IMR-90 (cell line): ENCODE measurements around the gene EFCAB8. TPM values are rescaled to one million over a fixed set of nuclear protein-coding genes. Genes with fewer than 3 reads are reported as not detected.
A peak's percentile ranks its signal among the peaks of the same experiment; 100 is the strongest.

ENCODE experiments used
- ATAC-seq: fragments of 200-7000 bp; cut with Tn5 transposase; 2 replicates; pipeline ENCODE4 v1.9.1; 2020; ENCODE audit warnings: low read depth, mild to moderate bottlenecking, moderate library complexity
- BruUV-seq: library from RNA; stranded (reverse); fragments of 400-500 nt; replicated peaks from 2 replicates; lab custom pipeline; 2021; lab: Mats Ljungman, UMichigan
- CTCF ChIA-PET: fragments of 300-600 bp; formaldehyde crosslinking; extraction: SDS; loops from one replicate; lab custom pipeline; 2021; ENCODE audit warnings: antibody characterized with exemption; lab: Yijun Ruan, JAX
- POLR2A ChIA-PET: fragments of 300-600 bp; sonication (Branson Sonifier 250); formaldehyde crosslinking; loops from one replicate; lab custom pipeline; 2022; ENCODE audit warnings: antibody characterized with exemption; ENCODE audit not compliant: unreplicated experiment; lab: Charles Lee
- DNase-seq: peaks from one replicate; pipeline ENCODE4 v3.0.0; 2013
- H2AFZ ChIP-seq: replicated peaks from 2 replicates; pipeline ENCODE3; 2013; ENCODE audit warnings: low read length, mild to moderate bottlenecking; ENCODE audit not compliant: poor library complexity
- H2AK5ac ChIP-seq: 2 replicates; pipeline ENCODE4 v1.6.1; 2013; ENCODE audit warnings: low read depth, low read length, inconsistent platforms
- H2AK9ac ChIP-seq: replicated peaks from 2 replicates; pipeline ENCODE3; 2013; ENCODE audit warnings: mild to moderate bottlenecking, low read depth, low read length, moderate library complexity; ENCODE audit not compliant: poor library complexity
- H2BK120ac ChIP-seq: 2 replicates; pipeline ENCODE4 v1.6.1; 2013; ENCODE audit warnings: low read depth, low read length, inconsistent platforms
- H2BK15ac ChIP-seq: 3 replicates; pipeline ENCODE4 v1.6.1; 2013; ENCODE audit warnings: low read depth, low read length, inconsistent platforms
- H2BK20ac ChIP-seq: 2 replicates; pipeline ENCODE4 v1.6.1; 2013; ENCODE audit warnings: low read depth, mild to moderate bottlenecking, inconsistent platforms, low read length, moderate library complexity
- H2BK5ac ChIP-seq: 2 replicates; pipeline ENCODE4 v1.6.1; 2013; ENCODE audit warnings: mild to moderate bottlenecking, low read depth, low read length, inconsistent platforms; ENCODE audit not compliant: poor library complexity, severe bottlenecking
- H3K14ac ChIP-seq: replicated peaks from 2 replicates; pipeline ENCODE4 v1.6.1; 2013; ENCODE audit warnings: low read depth, low read length, inconsistent platforms
- H3K18ac ChIP-seq: 2 replicates; pipeline ENCODE4 v1.6.1; 2013; ENCODE audit warnings: low read depth, low read length, control low read depth
- H3K23ac ChIP-seq: 2 replicates; pipeline ENCODE4 v1.6.1; 2013; ENCODE audit warnings: low read depth, low read length, inconsistent platforms
- H3K27ac ChIP-seq: 2 replicates; pipeline ENCODE4 v1.5.1; 2013; ENCODE audit warnings: mild to moderate bottlenecking, control low read depth, low read length; ENCODE audit not compliant: insufficient read depth
- H3K27me3 ChIP-seq: 2 replicates; pipeline ENCODE4 v1.6.1; 2013; ENCODE audit warnings: low read length; ENCODE audit not compliant: control insufficient read depth, insufficient read depth
- H3K36me3 ChIP-seq: 2 replicates; pipeline ENCODE4 v1.6.1; 2013; ENCODE audit warnings: low read length, mixed read lengths; ENCODE audit not compliant: control insufficient read depth, insufficient read depth
- H3K4ac ChIP-seq: 2 replicates; pipeline ENCODE4 v1.6.1; 2013; ENCODE audit warnings: low read depth, low read length, inconsistent platforms
- H3K4me1 ChIP-seq: 2 replicates; pipeline ENCODE4 v1.6.1; 2013; ENCODE audit warnings: low read length, mixed read lengths; ENCODE audit not compliant: control insufficient read depth, insufficient read depth
- H3K4me2 ChIP-seq: 2 replicates; pipeline ENCODE4 v1.6.1; 2013; ENCODE audit warnings: low read depth, mild to moderate bottlenecking, control low read depth, low read length, moderate library complexity
- H3K4me3 ChIP-seq: 2 replicates; pipeline ENCODE4 v1.5.1; 2013; ENCODE audit warnings: low read depth, mild to moderate bottlenecking, control low read depth, low read length, moderate library complexity; ENCODE audit not compliant: insufficient read depth
- H3K56ac ChIP-seq: 2 replicates; pipeline ENCODE4 v1.6.1; 2013; ENCODE audit warnings: low read length, inconsistent platforms; ENCODE audit not compliant: insufficient read depth; ENCODE audit errors: extremely low read depth
- H3K79me1 ChIP-seq, 2 experiments: 2 replicates each; pipeline ENCODE4 v1.6.1; 2013; ENCODE audit warnings: low read length in 2 of 2, inconsistent platforms in 1 of 2, low read depth in 1 of 2
- H3K9ac ChIP-seq: 2 replicates; pipeline ENCODE4 v1.6.1; 2013; ENCODE audit warnings: low read depth, low read length, control low read depth
- H3K9me1 ChIP-seq: 2 replicates; pipeline ENCODE4 v1.6.1; 2013; ENCODE audit warnings: low read length, inconsistent platforms; ENCODE audit not compliant: insufficient read depth
- H3K9me3 ChIP-seq: 2 replicates; pipeline ENCODE4 v1.6.1; 2013; ENCODE audit warnings: low read length; ENCODE audit not compliant: control insufficient read depth, insufficient read depth
- H4K20me1 ChIP-seq: 2 replicates; pipeline ENCODE4 v1.6.1; 2013; ENCODE audit warnings: low read length, inconsistent platforms; ENCODE audit not compliant: insufficient read depth
- H4K5ac ChIP-seq: 2 replicates; pipeline ENCODE4 v1.6.1; 2013; ENCODE audit warnings: mild to moderate bottlenecking, low read depth, low read length, control low read depth
- H4K8ac ChIP-seq, 2 experiments: 2 replicates each; pipeline ENCODE4 v1.6.1; 2013; ENCODE audit warnings: low read depth in 2 of 2, low read length in 2 of 2, control low read depth in 1 of 2, inconsistent platforms in 1 of 2
- H4K91ac ChIP-seq: 2 replicates; pipeline ENCODE4 v1.6.1; 2013; ENCODE audit warnings: low read depth, low read length, inconsistent platforms; ENCODE audit not compliant: insufficient read depth
- CEBPB ChIP-seq: IDR thresholded peaks from 2 replicates; pipeline ENCODE4 v1.6.1; 2012; ENCODE audit warnings: low read depth, low read length, improper control_type of control experiment
- FOS ChIP-seq: fragments of 150-350 bp; IDR thresholded peaks from 2 replicates; pipeline ENCODE4 v1.6.1; 2016; ENCODE audit warnings: low read depth, low read length
- NFE2L2 ChIP-seq: fragments of 150-350 bp; IDR thresholded peaks from 2 replicates; pipeline ENCODE4 v1.6.1; 2016; ENCODE audit warnings: low read depth, mild to moderate bottlenecking, low read length
- WGBS, 2 experiments: methylation state at CpG; one replicate each; pipeline versions ENCODE4 v1.1.5 to v1.1.7; 2013; ENCODE audit warnings: missing lambda C conversion rate in 2 of 2; ENCODE audit not compliant: insufficient read length in 1 of 2; ENCODE audit errors: extremely low coverage in 2 of 2; 5-methylcytosine and 5-hydroxymethylcytosine counted together
- dilution Hi-C: fragments of 300-500 bp; cut with HindIII; formaldehyde crosslinking; loops from one replicate; pipeline ENCODE4 v1.14.3; 2018; ENCODE audit warnings: low sequenced_read_pairs; ENCODE audit not compliant: unreplicated experiment
- in situ Hi-C: fragments of 300-500 bp; cut with MboI; formaldehyde crosslinking; loops from 3 replicates; pipeline ENCODE4 v1.14.3; 2019; ENCODE audit warnings: low sequenced_read_pairs, inconsistent platforms, mixed read lengths
- intact Hi-C: fragments of 100-400 bp; cut with micrococcal nuclease; formaldehyde crosslinking; loops from 2 replicates; pipeline ENCODE4 v1.10.0; 2022
- polyA plus RNA-seq, 3 experiments: library from polyadenylated mRNA; depleted of rRNA; stranded (reverse); fragments of >200 nt; gene quantifications; 2 replicates each; pipeline ENCODE4 v1.2.3, GENCODE V29; 2012; ENCODE audit warnings: low replicate concordance in 1 of 3
- total RNA-seq: library from RNA; depleted of rRNA; stranded (reverse); fragments of >200 nt; gene quantifications from 2 replicates; pipeline ENCODE4 v1.2.3, GENCODE V29; 2012
- TF ChIP-seq, protein P1 (sequence below): fragments of 150-350 bp; IDR thresholded peaks from 2 replicates; pipeline ENCODE4 v1.6.1; 2016; ENCODE audit warnings: low read depth, mild to moderate bottlenecking, low read length, moderate library complexity, borderline replicate concordance

Gene EFCAB8
- total and polyA plus RNA-seq, 2 of the 4 experiments (the other 2 are of a cell fraction) = not detected

- in situ Hi-C loops = no loop called here
- no peak within 1 kb of the TSS for H3K23ac ChIP-seq
- H3K36me3 ChIP-seq = no peaks in the 10 kb centered on the region
- peak within 1 kb of the TSS; percentile 16 for H2AK9ac ChIP-seq
- no peak within 1 kb of the TSS for H2AK5ac ChIP-seq
- H2BK120ac ChIP-seq = no peak within 1 kb of the TSS
- no peak within 1 kb of the TSS for H3K9ac ChIP-seq
- ChIA-PET CTCF (interaction anchor here (0.5 kb wide), 1 partner anchor 164 kb away, joined by 9 read pairs; no protein-coding TSS in a partner anchor), POLR2A (interaction anchor here (0.6 kb wide), 1 partner anchor 1397 kb away, joined by 22 read pairs; no protein-coding TSS in a partner anchor)
- H3K4me2 ChIP-seq = no peak within 1 kb of the TSS
- no peak within 1 kb of the TSS for H4K91ac ChIP-seq
- intact Hi-C loops = no loop called here
- H2BK20ac ChIP-seq = no peak within 1 kb of the TSS
- no peaks in the 10 kb centered on the region for H3K9me1 ChIP-seq
- no peak within 1 kb of the TSS for H3K4me3 ChIP-seq
- no peaks in the 10 kb centered on the region for H3K79me1 ChIP-seq
- H3K14ac ChIP-seq = no peak within 1 kb of the TSS
- no peak within 1 kb of the TSS for H3K18ac ChIP-seq
- H4K5ac ChIP-seq = no peak within 1 kb of the TSS
- WGBS, 2 experiments = 61% methylated on average over 5 of the region's 11 CpGs; no CpG with 5 or more reads in 1 of the 2 experiments
- H2BK5ac ChIP-seq = no peak within 1 kb of the TSS
- no peak within 1 kb of the TSS for H3K27ac ChIP-seq
- dilution Hi-C loops = no loop called here
- H3K4ac ChIP-seq = no peak within 1 kb of the TSS
- H2BK15ac ChIP-seq = no peak within 1 kb of the TSS
- H4K20me1 ChIP-seq = no peaks in the 10 kb centered on the region; the same call in 1 of the 2 replicates
- H3K9me3 ChIP-seq = no peaks in the 10 kb centered on the region
- H3K27me3 ChIP-seq = peaks cover 3% of the 10 kb centered on the region
- H3K4me1 ChIP-seq = no peaks in the 10 kb centered on the region
- TF ChIP-seq, protein P1, sequence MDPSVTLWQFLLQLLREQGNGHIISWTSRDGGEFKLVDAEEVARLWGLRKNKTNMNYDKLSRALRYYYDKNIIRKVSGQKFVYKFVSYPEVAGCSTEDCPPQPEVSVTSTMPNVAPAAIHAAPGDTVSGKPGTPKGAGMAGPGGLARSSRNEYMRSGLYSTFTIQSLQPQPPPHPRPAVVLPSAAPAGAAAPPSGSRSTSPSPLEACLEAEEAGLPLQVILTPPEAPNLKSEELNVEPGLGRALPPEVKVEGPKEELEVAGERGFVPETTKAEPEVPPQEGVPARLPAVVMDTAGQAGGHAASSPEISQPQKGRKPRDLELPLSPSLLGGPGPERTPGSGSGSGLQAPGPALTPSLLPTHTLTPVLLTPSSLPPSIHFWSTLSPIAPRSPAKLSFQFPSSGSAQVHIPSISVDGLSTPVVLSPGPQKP = no peak
- TF ChIP-seq FOS (no peak), NFE2L2 (no peak), CEBPB (no peak)
- no peak within 1 kb of the TSS for H2AFZ ChIP-seq
- H3K56ac ChIP-seq = no peak within 1 kb of the TSS
- no peak for DNase-seq
- H4K8ac ChIP-seq = no peak within 1 kb of the TSS
- no TSS peak for BruUV-seq
- no peak for ATAC-seq
These were observed 148.9 kb downstream of the EFCAB8 start, which contains the start of gene BPIFB2 for GRCh38 chr20:33007376-33008335. Gene BPIFB2, plus strand, starts transcription at chr20:33007704. Its CDS starts 871 bp downstream, at chr20:33008575.
